ENCODE data around the gene SLC16A10.
A peak's percentile ranks its signal among the peaks of the same experiment; 100 is the strongest.
"Not testable (repeated sequence)": the region's sequence is repeated elsewhere in the genome, so short reads cannot be mapped to it uniquely, and the experiment has no call there.

SLC16A10 gene

GRCh38 chr6:111087106-111087835, at the start of gene SLC16A10:
TSS of gene SLC16A10 (plus strand) at chr6:111087503. CDS start at chr6:111087753, 250 bp downstream.
- peak; percentile 47 for DNase-seq (ENCODE audit: low spot score)

DNA sequence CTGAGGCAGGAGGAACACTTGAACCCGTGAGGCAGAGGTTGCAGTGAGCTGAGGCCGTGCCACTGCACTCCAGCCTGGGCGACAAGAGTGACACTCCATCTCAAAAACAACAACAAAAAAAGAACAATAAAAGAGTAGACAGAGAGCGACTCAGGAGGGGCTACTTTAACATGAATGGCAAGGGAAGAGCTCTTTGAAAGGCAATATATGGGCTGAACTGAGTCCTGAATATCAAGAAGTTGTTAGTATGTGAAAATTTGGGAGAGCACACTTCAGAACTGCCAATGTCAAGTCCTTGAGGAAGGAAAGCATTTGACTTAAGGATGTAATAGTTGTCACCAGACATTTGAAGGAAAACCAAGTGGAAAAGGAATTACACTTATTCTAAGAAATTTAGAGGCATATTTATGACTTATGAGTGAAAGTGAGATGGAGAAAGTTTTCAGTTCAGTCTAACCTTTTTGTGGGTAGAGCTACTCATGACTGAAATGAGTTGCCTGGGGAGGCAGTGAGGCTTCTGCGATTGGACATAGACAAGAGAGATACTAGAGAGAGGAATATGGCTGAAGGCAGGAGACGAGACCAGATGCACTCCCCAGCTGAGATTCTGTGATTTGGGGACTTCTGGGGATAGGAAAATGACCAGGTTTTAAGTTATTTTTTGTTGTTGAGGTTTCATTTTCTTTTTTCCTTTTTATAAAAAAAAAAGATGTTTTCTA, 48.6 kb upstream of the SLC16A10 start:
- DNase-seq (ENCODE audit: low spot score), result no peak

DNA sequence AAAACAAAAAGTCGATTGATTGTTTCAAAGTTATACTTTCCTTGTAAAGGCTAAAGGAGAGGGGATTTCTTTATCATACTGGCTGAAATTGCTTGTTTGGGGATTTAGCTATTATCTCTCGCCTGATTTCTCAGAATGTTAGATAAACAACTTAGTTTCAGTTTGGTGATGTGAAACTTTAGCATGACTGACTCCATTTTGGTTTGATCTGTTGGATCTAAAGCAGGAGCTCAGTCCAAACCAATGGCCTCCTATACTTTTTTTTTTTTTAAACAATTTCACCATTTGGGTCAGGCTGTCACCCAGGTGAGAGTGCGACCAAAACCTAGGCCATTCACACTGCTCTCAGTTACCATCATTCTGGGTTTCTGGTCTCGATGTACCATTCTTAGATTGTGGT, 45.4 kb upstream of the SLC16A10 start:
- no peak for DNase-seq (ENCODE audit: low spot score)

DNA sequence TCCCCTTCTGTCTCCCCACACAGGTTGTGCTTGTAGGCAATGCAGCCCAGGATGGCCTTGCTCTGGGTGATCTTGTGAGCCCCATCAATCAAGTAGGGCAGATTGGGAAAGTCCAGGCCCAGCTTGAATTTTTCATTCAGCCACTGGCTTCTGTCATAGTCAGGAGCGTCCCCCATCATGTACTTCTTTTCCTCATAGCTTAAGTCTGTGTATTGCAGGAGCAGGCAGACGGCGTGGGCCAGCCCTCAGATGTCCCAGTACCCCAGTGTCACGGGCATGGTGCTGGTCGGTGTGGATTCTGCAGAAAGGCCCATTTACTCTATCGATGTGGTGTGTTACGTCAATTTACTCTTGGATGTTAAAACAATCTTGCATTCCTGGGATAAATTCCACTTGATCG, 40.1 kb upstream of the SLC16A10 start:
- no peak for DNase-seq (ENCODE audit: low spot score)

DNA sequence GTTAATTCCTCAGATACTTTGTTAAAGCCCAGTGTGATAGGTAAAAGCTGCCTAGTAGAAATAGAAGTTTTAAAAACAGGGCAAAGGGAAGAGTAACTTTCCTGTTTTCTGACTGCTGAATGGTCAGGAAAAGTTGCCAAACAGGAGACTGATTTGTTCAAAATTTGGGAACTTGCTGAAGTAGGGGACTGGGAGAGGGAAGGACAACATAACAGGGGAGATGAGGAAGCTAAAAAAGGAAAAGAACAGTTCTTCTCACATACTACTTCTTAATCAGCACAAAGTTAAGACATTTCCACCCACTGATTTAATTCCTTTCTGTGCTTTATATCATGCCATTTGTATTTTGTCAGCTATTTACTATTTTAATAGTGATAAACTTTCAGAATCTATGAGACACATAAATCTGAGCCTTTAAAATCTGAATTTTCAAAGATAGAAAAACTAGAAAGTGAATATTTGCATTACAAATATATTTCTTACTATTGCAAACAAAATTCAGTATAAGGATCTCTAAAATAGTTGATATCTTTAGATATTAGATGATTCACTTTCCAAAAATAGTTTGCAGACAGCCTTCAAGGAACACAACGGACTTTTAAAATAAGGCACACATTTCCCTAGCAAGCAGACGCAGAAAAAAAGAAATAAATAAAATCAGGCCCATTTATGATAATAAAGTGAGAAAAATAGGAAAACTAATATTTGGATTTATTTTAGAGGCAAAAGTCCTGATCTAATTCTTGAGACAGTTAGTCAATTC, 36.9 kb upstream of the SLC16A10 start:
- no peak for DNase-seq (ENCODE audit: low spot score)

GRCh38 chr6:111052171-111052570, 35.1 kb upstream of the SLC16A10 start:
- no peak for DNase-seq (ENCODE audit: low spot score)

DNA sequence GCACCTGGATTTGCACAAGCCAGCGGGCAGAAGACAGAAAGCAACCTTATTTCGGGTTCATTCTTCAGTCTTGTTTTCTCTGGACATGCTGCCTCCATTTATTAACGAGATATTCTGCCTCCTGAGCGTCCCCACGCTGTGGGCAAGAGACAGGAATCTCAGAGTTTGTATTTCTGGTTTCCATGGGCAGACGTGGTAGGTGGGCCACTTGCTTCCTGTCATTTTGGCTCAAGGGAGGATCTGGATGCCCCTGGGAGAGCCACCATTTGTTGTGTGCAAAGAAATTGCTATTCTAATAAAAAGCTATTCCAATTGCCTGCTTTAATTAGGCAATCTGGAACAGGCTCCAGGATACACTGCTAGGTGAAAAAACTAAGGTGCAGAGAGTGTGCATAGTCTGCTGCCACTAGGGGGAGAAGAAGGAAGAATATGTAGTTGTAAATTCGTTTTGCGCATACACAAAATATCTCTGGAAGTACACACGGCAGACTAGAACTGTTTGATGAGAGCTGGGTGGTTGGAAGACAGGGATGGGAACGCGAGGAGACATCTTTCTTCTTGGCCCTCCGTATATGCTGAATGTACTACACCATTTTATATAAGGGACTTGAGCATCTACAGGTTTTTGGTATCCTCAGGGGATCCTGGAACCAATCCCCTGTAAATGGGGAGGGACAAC, 30.1 kb upstream of the SLC16A10 start:
- peak; percentile 36 for DNase-seq (ENCODE audit: low spot score)

- DNase-seq (ENCODE audit: low spot score), result no peak
Observed at GRCh38 chr6:111061508-111061907, 25.8 kb upstream of the SLC16A10 start.

- DNase-seq (ENCODE audit: low spot score), result not testable (repeated sequence)
Observed at GRCh38 chr6:111061985-111062384, 25.3 kb upstream of the SLC16A10 start.

GRCh38 chr6:111062860-111063259, 24.4 kb upstream of the SLC16A10 start:
- not testable (repeated sequence) for DNase-seq (ENCODE audit: low spot score)

- no peak for DNase-seq (ENCODE audit: low spot score)
Observed at GRCh38 chr6:111068109-111068865, 19.0 kb upstream of the SLC16A10 start.

- DNase-seq (ENCODE audit: low spot score), result no peak
Observed at GRCh38 chr6:111068866-111069234, 18.5 kb upstream of the SLC16A10 start.

DNA sequence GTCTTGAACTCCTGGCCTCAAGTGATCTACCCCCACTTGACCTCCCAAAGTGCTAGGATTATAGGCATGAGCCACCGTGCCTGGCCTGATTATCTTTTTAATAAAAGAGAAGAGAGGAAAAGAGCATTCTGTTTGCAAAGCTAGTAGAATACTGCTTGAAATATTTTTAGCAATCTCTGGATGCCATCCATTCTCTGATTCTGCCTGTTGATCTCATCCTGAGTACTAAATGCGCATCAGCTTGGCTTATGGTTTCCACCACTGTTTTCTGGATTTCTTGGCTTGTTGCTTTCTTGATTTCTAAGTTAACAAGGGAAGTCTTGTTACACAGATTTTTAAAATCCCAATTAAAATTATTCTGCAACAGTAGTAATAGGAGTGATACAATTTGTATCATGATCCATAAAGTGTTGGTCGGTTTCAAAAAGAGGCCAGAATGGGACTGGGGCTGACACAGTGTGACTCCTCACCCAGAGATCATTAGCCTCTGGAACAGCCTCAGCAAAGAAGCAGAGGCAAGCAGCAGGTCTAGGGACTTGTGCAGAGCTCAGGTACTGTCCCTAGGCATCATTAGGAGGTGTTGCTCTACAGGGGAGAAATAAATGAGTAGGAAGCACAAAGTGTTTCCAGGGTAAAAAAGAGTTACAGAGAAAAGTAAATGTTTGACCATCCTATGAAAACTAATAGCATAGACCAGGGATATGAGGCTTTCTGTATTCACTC, 17.8 kb upstream of the SLC16A10 start:
- no peak for DNase-seq (ENCODE audit: low spot score)

DNA sequence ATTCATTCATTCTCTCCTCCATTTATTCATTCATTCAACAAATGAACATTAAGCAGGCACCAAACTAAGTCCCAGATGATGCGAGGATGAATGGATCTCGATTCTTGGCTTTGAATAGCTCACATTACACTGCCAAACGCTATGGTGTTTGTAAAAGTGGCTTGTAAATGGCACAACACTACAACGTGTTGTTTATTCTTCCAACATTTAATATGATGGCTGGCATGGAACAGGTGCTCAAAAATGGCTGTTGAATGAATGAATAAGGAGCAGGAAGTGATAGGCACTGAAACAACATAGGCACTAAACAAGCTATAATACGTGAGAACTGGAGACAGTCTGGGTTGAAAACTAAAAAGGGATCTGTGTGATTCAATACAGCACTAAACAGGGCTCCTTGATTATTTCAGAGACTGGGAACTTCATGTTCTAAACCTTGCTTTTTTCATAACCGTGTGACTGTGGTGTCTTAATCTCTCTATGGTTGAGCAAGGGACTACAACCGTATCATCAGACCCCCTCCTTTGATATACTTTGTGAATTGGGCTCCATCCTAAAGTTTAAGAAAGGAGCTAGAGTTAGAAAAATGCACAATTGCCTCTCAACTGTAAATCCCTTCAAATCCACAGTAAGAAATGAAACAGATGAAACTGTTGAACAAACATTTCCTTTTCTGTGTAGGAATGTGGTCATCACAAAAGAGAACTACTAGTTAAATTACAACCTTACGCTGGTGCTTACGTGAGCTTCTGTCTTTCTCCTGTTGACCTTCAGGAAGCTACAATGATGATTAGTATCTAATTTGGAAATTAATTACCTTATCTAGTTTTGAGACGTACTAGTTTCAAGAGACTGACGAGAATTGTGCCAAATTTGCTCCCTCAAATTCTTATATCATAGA, 16.9 kb upstream of the SLC16A10 start:
- DNase-seq (ENCODE audit: low spot score), result no peak

GRCh38 chr6:111072801-111073360, 14.4 kb upstream of the SLC16A10 start:
- DNase-seq (ENCODE audit: low spot score), result no peak

GRCh38 chr6:111074311-111074710, 13.0 kb upstream of the SLC16A10 start:
- no peak for DNase-seq (ENCODE audit: low spot score)

GRCh38 chr6:111076024-111076695, 11.1 kb upstream of the SLC16A10 start:
- DNase-seq (ENCODE audit: low spot score), result no peak

GRCh38 chr6:111080698-111081097, 6.6 kb upstream of the SLC16A10 start:
- DNase-seq (ENCODE audit: low spot score), result no peak

- DNase-seq (ENCODE audit: low spot score), result no peak
Observed at GRCh38 chr6:111086685-111087084, 618 bp upstream of the SLC16A10 start.
